Spleen (tissue), 7 donors: ENCODE data around the gene IL20RA.

Source experiments
- CTCF ChIP-seq, 11 experiments: fragments of 200-600 bp in 7 of 11; fragments of 450-650 bp in 4 of 11; sonication (generic) in 4 of 11; IDR thresholded peaks in 8 of 11; conservative IDR thresholded peaks in 3 of 11; 1 replicate in 7 of 11; 2 replicates in 4 of 11; pipeline versions ENCODE4 v1.4.0 to v1.8.0; 2016 to 2021; ENCODE audit warnings: antibody characterized with exemption in 11 of 11, inconsistent platforms in 4 of 11, mild to moderate bottlenecking in 1 of 11
- POLR2A ChIP-seq, 3 donors: fragments of 450-650 bp; IDR thresholded peaks; one replicate each; pipeline ENCODE4 v1.5.1; 2017; ENCODE audit warnings: antibody characterized with exemption in 3 of 3, mild to moderate bottlenecking in 1 of 3
- POLR2AphosphoS5 ChIP-seq, 3 donors: sonication (generic); formaldehyde crosslinking; IDR thresholded peaks; one replicate each; pipeline ENCODE4 v1.5.1; 2017; ENCODE audit warnings: antibody characterized with exemption in 3 of 3
- donor health status: DM: no; HTN: no; CAD: no; lungs with moderate emphysema.
- donor health status: DM: no; HTN: no; CAD: no.
- donor health status: DM: no; HTN: no; CAD: no.

GRCh38 chr6:136985502-136985901, 59.3 kb downstream of the IL20RA start:
- no peak for TF ChIP-seq CTCF (IDR thresholded peaks at IDR 0.05 in 8 of 11, conservative IDR thresholded peaks at IDR 0.05 in 3 of 11)
- TF ChIP-seq POLR2AphosphoS5 (IDR thresholded peaks at IDR 0.05) = no peak
- TF ChIP-seq POLR2A (IDR thresholded peaks at IDR 0.05) = no peak
